ENCODE data around the gene SEMA4D.

The SEMA4D gene

GRCh38 chr9:89543621-89544278, 45.8 kb upstream of the SEMA4D start:
- Histone ChIP-seq H3K27me3 (ENCODE audit: low read depth, low read length) (no peaks in the 10 kb centered on the region), H3K4me2 (ENCODE audit: low read length) (no peak overlapping the region), H4K20me1 (ENCODE audit: insufficient read depth, low read length) (no peaks in the 10 kb centered on the region), H3K79me2 (ENCODE audit: low read length) (no peaks in the 10 kb centered on the region), H2AFZ (ENCODE audit: low read depth, low read length) (no peak overlapping the region), H3K4me3 (ENCODE audit: low read length) (no peak overlapping the region), H3K27ac (ENCODE audit: low read length) (no peak overlapping the region), H3K9me3 (ENCODE audit: insufficient read depth, low read length) (peaks cover 3% of the 10 kb centered on the region; the same call in 1 of the 2 replicates), H3K9ac (ENCODE audit: low read length) (no peak overlapping the region), H3K4me1 (ENCODE audit: low read length) (peaks cover 10% of the 10 kb centered on the region; the same call in 1 of the 2 replicates), H3K36me3 (replicated peaks; ENCODE audit: low read depth, low read length) (no peaks in the 10 kb centered on the region)
- no peak for TF ChIP-seq EZH2phosphoT487 (IDR thresholded peaks at IDR 0.05; ENCODE audit: low read depth)
- no peak for TF ChIP-seq CTCF (IDR thresholded peaks at IDR 0.05; ENCODE audit: low read depth, low read length)

GRCh38 chr9:89543111-89543510, 45.2 kb upstream of the SEMA4D start:
- no peaks in the 10 kb centered on the region for H3K27me3 ChIP-seq (ENCODE audit: low read depth, low read length)
- no peak overlapping the region for H3K27ac ChIP-seq (ENCODE audit: low read length)
- no peaks in the 10 kb centered on the region for H3K79me2 ChIP-seq (ENCODE audit: low read length)
- TF ChIP-seq EZH2phosphoT487 (IDR thresholded peaks at IDR 0.05; ENCODE audit: low read depth) (no peak), CTCF (IDR thresholded peaks at IDR 0.05; ENCODE audit: low read depth, low read length) (no peak)
- H3K4me2 ChIP-seq (ENCODE audit: low read length): no peak overlapping the region
- no peak overlapping the region for H3K9ac ChIP-seq (ENCODE audit: low read length)
- no peaks in the 10 kb centered on the region for H3K36me3 ChIP-seq (replicated peaks; ENCODE audit: low read depth, low read length)
- H4K20me1 ChIP-seq (ENCODE audit: insufficient read depth, low read length): no peaks in the 10 kb centered on the region
- peaks cover 3% of the 10 kb centered on the region; the same call in 1 of the 2 replicates for H3K9me3 ChIP-seq (ENCODE audit: insufficient read depth, low read length)
- no peak overlapping the region for H2AFZ ChIP-seq (ENCODE audit: low read depth, low read length)
- H3K4me3 ChIP-seq (ENCODE audit: low read length): no peak overlapping the region
- peaks cover 10% of the 10 kb centered on the region; the same call in 1 of the 2 replicates for H3K4me1 ChIP-seq (ENCODE audit: low read length)

GRCh38 chr9:89542401-89543021, 44.6 kb upstream of the SEMA4D start:
- no peaks in the 10 kb centered on the region for H3K36me3 ChIP-seq (replicated peaks; ENCODE audit: low read depth, low read length)
- no peak overlapping the region for H3K9ac ChIP-seq (ENCODE audit: low read length)
- H3K4me1 ChIP-seq (ENCODE audit: low read length): peaks cover 10% of the 10 kb centered on the region; the same call in 1 of the 2 replicates
- H3K79me2 ChIP-seq (ENCODE audit: low read length): no peaks in the 10 kb centered on the region
- TF ChIP-seq EZH2phosphoT487 (IDR thresholded peaks at IDR 0.05; ENCODE audit: low read depth): no peak
- TF ChIP-seq CTCF (IDR thresholded peaks at IDR 0.05; ENCODE audit: low read depth, low read length): no peak
- no peaks in the 10 kb centered on the region for H3K27me3 ChIP-seq (ENCODE audit: low read depth, low read length)
- H4K20me1 ChIP-seq (ENCODE audit: insufficient read depth, low read length): no peaks in the 10 kb centered on the region
- H3K4me2 ChIP-seq (ENCODE audit: low read length): no peak overlapping the region
- H3K9me3 ChIP-seq (ENCODE audit: insufficient read depth, low read length): peaks cover 3% of the 10 kb centered on the region; the same call in 1 of the 2 replicates
- no peak overlapping the region for H3K4me3 ChIP-seq (ENCODE audit: low read length)
- H2AFZ ChIP-seq (ENCODE audit: low read depth, low read length): no peak overlapping the region
- no peak overlapping the region for H3K27ac ChIP-seq (ENCODE audit: low read length)

- H3K27ac ChIP-seq (ENCODE audit: low read length): no peak overlapping the region
- H3K27me3 ChIP-seq (ENCODE audit: low read depth, low read length): no peaks in the 10 kb centered on the region
- no peak overlapping the region for H2AFZ ChIP-seq (ENCODE audit: low read depth, low read length)
- TF ChIP-seq CTCF (IDR thresholded peaks at IDR 0.05; ENCODE audit: low read depth, low read length) (no peak), EZH2phosphoT487 (IDR thresholded peaks at IDR 0.05; ENCODE audit: low read depth) (no peak)
- H3K4me2 ChIP-seq (ENCODE audit: low read length): no peak overlapping the region
- peaks cover 3% of the 10 kb centered on the region; the same call in 1 of the 2 replicates for H3K9me3 ChIP-seq (ENCODE audit: insufficient read depth, low read length)
- no peaks in the 10 kb centered on the region for H3K79me2 ChIP-seq (ENCODE audit: low read length)
- H3K36me3 ChIP-seq (replicated peaks; ENCODE audit: low read depth, low read length): no peaks in the 10 kb centered on the region
- H3K9ac ChIP-seq (ENCODE audit: low read length): no peak overlapping the region
- H3K4me1 ChIP-seq (ENCODE audit: low read length): peaks cover 10% of the 10 kb centered on the region; the same call in 1 of the 2 replicates
- H3K4me3 ChIP-seq (ENCODE audit: low read length): no peak overlapping the region
- no peaks in the 10 kb centered on the region for H4K20me1 ChIP-seq (ENCODE audit: insufficient read depth, low read length)
Measured at GRCh38 chr9:89541798-89542197, 43.9 kb upstream of the SEMA4D start.
